Measurements from ENCODE around the gene SNRNP200. TPM values are rescaled to one million over a fixed set of nuclear protein-coding genes. Genes with fewer than 3 reads are reported as not detected.
"Not testable (repeated sequence)": the region's sequence is repeated elsewhere in the genome, so short reads cannot be mapped to it uniquely, and the experiment has no call there.

SNRNP200 gene
- polyA plus RNA-seq, 2 donors = 52.5 to 65.6 TPM

- H3K4me1 ChIP-seq (ENCODE audit: control insufficient read depth in 2 of 2, insufficient read depth in 2 of 2, low read length in 1 of 2); H3K27me3 ChIP-seq (ENCODE audit: control insufficient read depth in 1 of 2, insufficient read depth in 2 of 2, low read length in 2 of 2); H3K9me3 ChIP-seq (ENCODE audit: control insufficient read depth in 2 of 2, insufficient read depth in 1 of 2, low read depth in 1 of 2, low read length in 1 of 2); H3K27ac ChIP-seq (ENCODE audit: low read depth in 2 of 2, low read length in 1 of 2); H3K4me3 ChIP-seq (ENCODE audit: low read depth in 1 of 2, low read length in 2 of 2): not testable (repeated sequence)
- WGBS, 2 donors = 91 to 93% methylated on average over 8 of the region's 8 CpGs
- H3K36me3 ChIP-seq (ENCODE audit: control insufficient read depth in 2 of 2, insufficient read depth in 2 of 2, low read length in 1 of 2) = peaks cover 58 to 61% of the 10 kb centered on the region in 2 donors
Observed at GRCh38 chr2:96294271-96294670, 11.1 kb downstream of the SNRNP200 start.

GRCh38 chr2:96291751-96292150 is 13.6 kb downstream of the SNRNP200 start:
- no peaks in the 10 kb centered on the region for H3K4me1 ChIP-seq (ENCODE audit: control insufficient read depth in 2 of 2, insufficient read depth in 2 of 2, low read length in 1 of 2)
- 88 to 90% methylated on average over 5 of the region's 5 CpGs for WGBS, 2 donors
- H3K27me3 ChIP-seq (ENCODE audit: control insufficient read depth in 1 of 2, insufficient read depth in 2 of 2, low read length in 2 of 2) = no peaks in the 10 kb centered on the region
- H3K27ac ChIP-seq (ENCODE audit: low read depth in 2 of 2, low read length in 1 of 2) = no peak overlapping the region
- H3K9me3 ChIP-seq (ENCODE audit: control insufficient read depth in 2 of 2, insufficient read depth in 1 of 2, low read depth in 1 of 2, low read length in 1 of 2) = no peaks in the 10 kb centered on the region
- no peak overlapping the region for H3K4me3 ChIP-seq (ENCODE audit: low read depth in 1 of 2, low read length in 2 of 2)
- H3K36me3 ChIP-seq (ENCODE audit: control insufficient read depth in 2 of 2, insufficient read depth in 2 of 2, low read length in 1 of 2) = peaks cover 59 to 63% of the 10 kb centered on the region in 2 donors

DNA sequence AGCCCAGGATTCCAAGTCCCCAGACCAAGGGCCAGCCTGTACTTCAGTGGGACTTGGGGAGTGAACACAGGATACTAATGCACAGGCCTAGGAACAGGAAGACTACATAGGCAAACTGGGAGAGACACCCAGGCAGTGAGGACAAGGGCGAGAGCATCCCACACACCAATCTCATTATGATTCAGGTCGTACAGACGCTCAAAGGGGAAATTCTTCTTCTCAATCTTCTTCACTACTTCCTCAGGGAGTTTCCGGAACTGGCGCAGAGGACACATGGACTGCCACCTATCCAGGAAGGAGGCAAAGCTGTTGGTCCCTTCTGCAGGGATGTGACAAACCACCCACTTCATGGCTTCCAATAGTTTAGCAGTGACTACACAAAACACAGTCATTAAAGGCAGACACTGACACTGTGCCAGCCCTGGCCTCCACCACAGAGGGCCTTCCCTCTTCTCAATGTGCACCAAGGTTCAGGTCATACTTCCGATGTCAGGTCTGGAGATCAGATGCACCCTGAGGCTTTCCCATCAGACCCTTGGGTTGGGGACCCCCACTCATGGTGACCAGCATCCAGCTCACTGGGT is 18.0 kb downstream of the SNRNP200 start:
- H3K27me3 ChIP-seq (ENCODE audit: control insufficient read depth in 1 of 2, insufficient read depth in 2 of 2, low read length in 2 of 2) = no peaks in the 10 kb centered on the region
- WGBS, 2 donors = 81 to 83% methylated on average over 6 of the region's 6 CpGs
- no peaks in the 10 kb centered on the region for H3K9me3 ChIP-seq (ENCODE audit: control insufficient read depth in 2 of 2, insufficient read depth in 1 of 2, low read depth in 1 of 2, low read length in 1 of 2)
- H3K27ac ChIP-seq (ENCODE audit: low read depth in 2 of 2, low read length in 1 of 2) = no peak overlapping the region
- H3K4me1 ChIP-seq (ENCODE audit: control insufficient read depth in 2 of 2, insufficient read depth in 2 of 2, low read length in 1 of 2) = no peaks in the 10 kb centered on the region
- H3K36me3 ChIP-seq (ENCODE audit: control insufficient read depth in 2 of 2, insufficient read depth in 2 of 2, low read length in 1 of 2) = peaks cover 78 to 84% of the 10 kb centered on the region in 2 donors
- no peak overlapping the region for H3K4me3 ChIP-seq (ENCODE audit: low read depth in 1 of 2, low read length in 2 of 2)

GRCh38 chr2:96276787-96277499 is 28.4 kb downstream of the SNRNP200 start:
- H3K27ac ChIP-seq (ENCODE audit: low read depth in 2 of 2, low read length in 1 of 2) = no peak overlapping the region
- 94% methylated on average over 21 of the region's 21 CpGs for WGBS, 2 donors
- no peak overlapping the region for H3K4me3 ChIP-seq (ENCODE audit: low read depth in 1 of 2, low read length in 2 of 2)
- no peaks in the 10 kb centered on the region for H3K9me3 ChIP-seq (ENCODE audit: control insufficient read depth in 2 of 2, insufficient read depth in 1 of 2, low read depth in 1 of 2, low read length in 1 of 2)
- H3K36me3 ChIP-seq (ENCODE audit: control insufficient read depth in 2 of 2, insufficient read depth in 2 of 2, low read length in 1 of 2) = peaks cover 41 to 55% of the 10 kb centered on the region in 2 donors
- H3K27me3 ChIP-seq (ENCODE audit: control insufficient read depth in 1 of 2, insufficient read depth in 2 of 2, low read length in 2 of 2) = no peaks in the 10 kb centered on the region
- peaks cover 0 to 3% of the 10 kb centered on the region in 2 donors for H3K4me1 ChIP-seq (ENCODE audit: control insufficient read depth in 2 of 2, insufficient read depth in 2 of 2, low read length in 1 of 2)

DNA sequence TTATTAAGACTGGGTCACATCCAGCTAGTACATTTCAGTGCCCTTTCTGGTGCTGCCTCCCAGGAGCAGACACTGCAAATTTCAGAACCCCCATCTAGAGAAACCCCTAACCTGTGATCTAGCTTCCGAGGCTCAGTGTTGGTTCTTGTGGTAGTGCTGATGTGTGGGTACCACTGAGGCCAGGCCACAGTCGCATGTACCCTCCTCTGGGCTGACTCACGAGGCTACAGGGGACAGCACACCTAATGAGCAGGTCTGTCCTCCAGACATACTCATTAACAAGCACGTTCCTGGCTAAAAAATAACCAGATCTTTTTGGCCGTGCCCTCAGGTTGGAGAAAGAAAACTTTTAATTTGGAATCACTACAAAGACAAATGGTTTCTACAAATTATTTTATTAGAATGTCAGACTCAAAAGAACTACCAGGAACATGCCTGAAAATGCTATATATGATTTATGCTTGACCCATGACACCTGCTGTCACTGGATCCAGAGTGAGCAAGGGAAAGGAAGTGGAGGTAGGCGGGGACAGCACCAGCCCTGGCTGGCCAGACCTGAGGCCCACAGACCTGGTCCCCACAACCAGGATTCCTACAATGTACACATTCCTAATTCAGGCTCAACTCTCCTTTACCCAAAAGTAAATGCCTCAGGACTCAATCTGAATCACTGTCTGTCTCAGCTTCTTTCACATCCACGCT is 30.8 kb downstream of the SNRNP200 start:
- peaks cover 35 to 47% of the 10 kb centered on the region in 2 donors for H3K36me3 ChIP-seq (ENCODE audit: control insufficient read depth in 2 of 2, insufficient read depth in 2 of 2, low read length in 1 of 2)
- H3K4me3 ChIP-seq (ENCODE audit: low read depth in 1 of 2, low read length in 2 of 2) = no peak overlapping the region
- WGBS, 2 donors = 73 to 76% methylated on average over 7 of the region's 7 CpGs
- H3K4me1 ChIP-seq (ENCODE audit: control insufficient read depth in 2 of 2, insufficient read depth in 2 of 2, low read length in 1 of 2) = peaks cover 0 to 3% of the 10 kb centered on the region in 2 donors
- H3K9me3 ChIP-seq (ENCODE audit: control insufficient read depth in 2 of 2, insufficient read depth in 1 of 2, low read depth in 1 of 2, low read length in 1 of 2) = no peaks in the 10 kb centered on the region
- no peak overlapping the region for H3K27ac ChIP-seq (ENCODE audit: low read depth in 2 of 2, low read length in 1 of 2)
- H3K27me3 ChIP-seq (ENCODE audit: control insufficient read depth in 1 of 2, insufficient read depth in 2 of 2, low read length in 2 of 2) = no peaks in the 10 kb centered on the region

DNA sequence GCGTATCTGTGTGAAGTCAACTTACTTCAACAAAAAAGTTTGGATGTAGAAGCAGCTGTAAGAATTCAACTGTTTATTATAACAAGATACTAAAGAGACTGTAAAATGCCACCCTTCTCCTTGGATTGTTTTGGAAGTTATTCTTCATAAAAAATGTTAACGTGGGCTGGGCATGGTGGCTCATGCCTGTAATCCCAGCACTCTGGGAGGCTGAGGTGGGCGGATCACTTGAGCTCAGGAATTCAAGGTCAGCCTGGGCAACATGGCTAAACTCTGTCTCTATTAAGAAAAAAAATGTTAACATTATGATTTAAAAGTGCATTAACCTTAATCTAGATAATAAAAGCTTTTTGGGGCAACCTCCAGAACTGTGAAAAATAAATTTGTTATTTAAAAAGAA is 31.6 kb downstream of the SNRNP200 start:
- peaks cover 31 to 46% of the 10 kb centered on the region in 2 donors for H3K36me3 ChIP-seq (ENCODE audit: control insufficient read depth in 2 of 2, insufficient read depth in 2 of 2, low read length in 1 of 2)
- no peaks in the 10 kb centered on the region for H3K27me3 ChIP-seq (ENCODE audit: control insufficient read depth in 1 of 2, insufficient read depth in 2 of 2, low read length in 2 of 2)
- H3K9me3 ChIP-seq (ENCODE audit: control insufficient read depth in 2 of 2, insufficient read depth in 1 of 2, low read depth in 1 of 2, low read length in 1 of 2) = no peaks in the 10 kb centered on the region
- no peak overlapping the region for H3K27ac ChIP-seq (ENCODE audit: low read depth in 2 of 2, low read length in 1 of 2)
- no peak overlapping the region for H3K4me3 ChIP-seq (ENCODE audit: low read depth in 1 of 2, low read length in 2 of 2)
- 64 to 71% methylated on average over 3 of the region's 3 CpGs for WGBS, 2 donors
- peaks cover 0 to 3% of the 10 kb centered on the region in 2 donors for H3K4me1 ChIP-seq (ENCODE audit: control insufficient read depth in 2 of 2, insufficient read depth in 2 of 2, low read length in 1 of 2)

- WGBS, 2 donors = 88 to 92% methylated on average over 3 of the region's 3 CpGs
- no peaks in the 10 kb centered on the region for H3K27me3 ChIP-seq (ENCODE audit: control insufficient read depth in 1 of 2, insufficient read depth in 2 of 2, low read length in 2 of 2)
- peaks cover 22 to 32% of the 10 kb centered on the region in 2 donors for H3K36me3 ChIP-seq (ENCODE audit: control insufficient read depth in 2 of 2, insufficient read depth in 2 of 2, low read length in 1 of 2)
- H3K27ac ChIP-seq (ENCODE audit: low read depth in 2 of 2, low read length in 1 of 2) = no peak overlapping the region
- peaks cover 3 to 8% of the 10 kb centered on the region in 2 donors for H3K4me1 ChIP-seq (ENCODE audit: control insufficient read depth in 2 of 2, insufficient read depth in 2 of 2, low read length in 1 of 2)
- H3K9me3 ChIP-seq (ENCODE audit: control insufficient read depth in 2 of 2, insufficient read depth in 1 of 2, low read depth in 1 of 2, low read length in 1 of 2) = no peaks in the 10 kb centered on the region
- H3K4me3 ChIP-seq (ENCODE audit: low read depth in 1 of 2, low read length in 2 of 2) = no peak overlapping the region
Observed at GRCh38 chr2:96271995-96272394, 33.4 kb downstream of the SNRNP200 start.

DNA sequence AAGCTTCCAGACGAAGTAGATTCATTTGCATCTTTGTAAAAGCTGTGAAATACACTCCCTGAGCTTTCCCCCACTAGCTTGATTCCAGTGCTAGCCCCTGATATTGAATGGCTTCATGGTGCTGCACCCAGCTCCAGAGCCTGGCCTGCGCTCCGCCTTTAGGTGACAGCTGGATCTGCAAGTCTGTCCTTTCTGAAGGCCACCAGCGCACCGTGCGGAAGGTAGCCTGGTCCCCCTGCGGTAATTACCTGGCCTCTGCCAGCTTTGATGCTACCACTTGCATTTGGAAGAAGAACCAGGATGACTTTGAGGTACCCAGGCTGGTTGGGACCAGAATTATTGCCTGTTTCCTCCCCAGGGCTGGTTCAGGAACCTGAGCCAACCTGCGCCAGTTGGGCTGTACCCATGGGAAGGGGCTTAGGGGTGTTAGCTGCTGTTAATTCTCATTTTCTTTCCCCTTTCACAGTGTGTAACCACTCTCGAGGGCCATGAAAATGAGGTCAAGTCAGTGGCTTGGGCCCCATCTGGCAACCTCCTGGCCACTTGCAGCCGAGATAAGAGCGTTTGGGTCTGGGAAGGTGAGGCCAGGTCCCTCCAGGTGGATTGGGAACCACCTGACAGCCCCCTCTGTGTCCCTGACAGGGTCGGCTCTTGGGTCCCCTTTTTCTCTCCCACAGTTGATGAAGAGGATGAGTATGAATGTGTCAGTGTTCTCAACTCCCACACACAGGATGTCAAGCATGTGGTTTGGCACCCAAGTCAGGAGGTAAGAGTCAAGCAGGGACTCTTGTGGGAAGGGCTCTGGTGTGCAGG is 38.0 kb downstream of the SNRNP200 start:
- peak overlapping the region in 1 of 2 donors; percentile 62 for H3K4me3 ChIP-seq (ENCODE audit: low read depth in 1 of 2, low read length in 2 of 2)

More for the DNA sequence above, 38.0 kb downstream of the SNRNP200 start:
- 63 to 71% methylated on average over 12 of the region's 12 CpGs for WGBS, 2 donors
- peaks cover 11 to 25% of the 10 kb centered on the region in 2 donors for H3K36me3 ChIP-seq (ENCODE audit: control insufficient read depth in 2 of 2, insufficient read depth in 2 of 2, low read length in 1 of 2)
- no peaks in the 10 kb centered on the region for H3K27me3 ChIP-seq (ENCODE audit: control insufficient read depth in 1 of 2, insufficient read depth in 2 of 2, low read length in 2 of 2)
- H3K4me1 ChIP-seq (ENCODE audit: control insufficient read depth in 2 of 2, insufficient read depth in 2 of 2, low read length in 1 of 2) = peaks cover 6 to 12% of the 10 kb centered on the region in 2 donors
- no peak overlapping the region for H3K27ac ChIP-seq (ENCODE audit: low read depth in 2 of 2, low read length in 1 of 2)
- no peaks in the 10 kb centered on the region for H3K9me3 ChIP-seq (ENCODE audit: control insufficient read depth in 2 of 2, insufficient read depth in 1 of 2, low read depth in 1 of 2, low read length in 1 of 2)
